Loucy (cell line): Measurements from ENCODE around the gene MAB21L3.

ENCODE experiments used
- H2AFZ ChIP-seq: fragments of 200-600 bp; sonication (generic); 2 replicates; pipeline ENCODE4 v1.6.0; 2016; ENCODE audit warnings: antibody characterized with exemption, mild to moderate bottlenecking, low read length, moderate library complexity
- H3F3A ChIP-seq: fragments of 200-600 bp; 2 replicates; pipeline ENCODE4 v1.6.0; 2016; ENCODE audit warnings: antibody characterized with exemption, low read depth, mild to moderate bottlenecking
- H3K27me3 ChIP-seq: fragments of 200-600 bp; sonication (generic); 2 replicates; pipeline ENCODE4 v1.6.1; 2014; ENCODE audit warnings: low read length, mild to moderate bottlenecking; ENCODE audit not compliant: insufficient read depth, poor library complexity, severe bottlenecking
- H3K36me3 ChIP-seq: fragments of 200-600 bp; sonication (generic); 2 replicates; pipeline ENCODE4 v1.6.1; 2016; ENCODE audit warnings: low read length; ENCODE audit not compliant: insufficient read depth
- H3K4me1 ChIP-seq: fragments of 200-600 bp; sonication (generic); 2 replicates; pipeline ENCODE4 v1.5.1; 2014; ENCODE audit warnings: low read length, mild to moderate bottlenecking; ENCODE audit not compliant: insufficient read depth, poor library complexity, severe bottlenecking
- H3K4me2 ChIP-seq: fragments of 200-600 bp; sonication (generic); 2 replicates; pipeline ENCODE4 v1.6.0; 2014; ENCODE audit warnings: antibody characterized with exemption, low read length, low read depth, mild to moderate bottlenecking; ENCODE audit not compliant: poor library complexity, severe bottlenecking
- H3K4me3 ChIP-seq: fragments of 200-600 bp; sonication (generic); 2 replicates; pipeline ENCODE4 v1.5.1; 2014; ENCODE audit warnings: low read length, mild to moderate bottlenecking, mixed read lengths; ENCODE audit not compliant: poor library complexity, severe bottlenecking
- H3K79me2 ChIP-seq: fragments of 200-600 bp; sonication (generic); 2 replicates; pipeline ENCODE4 v1.6.1; 2014; ENCODE audit warnings: low read length; ENCODE audit not compliant: insufficient read depth
- H3K9ac ChIP-seq: fragments of 200-600 bp; sonication (generic); 2 replicates; pipeline ENCODE4 v1.6.0; 2014; ENCODE audit warnings: mild to moderate bottlenecking, low read depth, low read length, moderate library complexity; ENCODE audit not compliant: poor library complexity, severe bottlenecking
- H3K9me2 ChIP-seq: fragments of 200-600 bp; sonication (generic); replicated peaks from 2 replicates; pipeline ENCODE4 v1.6.1; 2016; ENCODE audit warnings: low read depth, low read length, mixed read lengths
- H3K9me3 ChIP-seq: fragments of 200-600 bp; sonication (generic); 2 replicates; pipeline ENCODE4 v1.6.1; 2014; ENCODE audit warnings: mild to moderate bottlenecking, antibody characterized with exemption, low read length, low read depth; ENCODE audit not compliant: insufficient read depth
- H4K20me1 ChIP-seq: fragments of 200-600 bp; sonication (generic); 2 replicates; pipeline ENCODE4 v1.6.0; 2014; ENCODE audit warnings: antibody characterized with exemption, low read length, mild to moderate bottlenecking; ENCODE audit not compliant: insufficient read depth, poor library complexity, severe bottlenecking
- EZH2phosphoT487 ChIP-seq: fragments of 200-600 bp; IDR thresholded peaks from 2 replicates; pipeline ENCODE4 v1.6.1; 2018; ENCODE audit warnings: antibody characterized with exemption, mild to moderate bottlenecking, moderate library complexity, borderline replicate concordance
- TF ChIP-seq, protein P1 (sequence below): fragments of 200-600 bp; sonication (generic); conservative IDR thresholded peaks from 2 replicates; pipeline ENCODE4 v1.5.1; 2014; ENCODE audit warnings: mild to moderate bottlenecking, antibody characterized with exemption, low read length

MAB21L3 gene

DNA sequence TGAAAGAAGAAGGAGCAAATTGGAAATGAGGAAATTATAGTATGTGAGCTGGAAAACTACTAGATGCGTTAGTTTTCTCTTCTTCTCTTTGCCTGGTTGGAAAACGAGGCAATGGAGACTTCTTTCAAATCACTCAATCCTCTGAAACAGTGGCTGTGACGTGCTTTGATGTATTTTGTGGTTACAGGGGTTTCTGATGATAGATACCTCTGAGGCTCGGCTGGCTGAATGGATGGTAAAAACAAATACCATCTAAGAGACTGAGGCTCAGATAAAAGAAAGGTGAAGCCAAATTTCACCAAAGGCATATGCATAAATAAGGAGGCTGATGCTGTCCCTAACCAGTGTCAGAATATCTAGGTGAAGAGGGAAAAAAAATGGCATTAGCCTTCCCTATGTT, 15.1 kb downstream of the MAB21L3 start:
- no peak overlapping the region for H3K4me2 ChIP-seq
- no peak overlapping the region for H3K4me3 ChIP-seq
- TF ChIP-seq, protein P1, sequence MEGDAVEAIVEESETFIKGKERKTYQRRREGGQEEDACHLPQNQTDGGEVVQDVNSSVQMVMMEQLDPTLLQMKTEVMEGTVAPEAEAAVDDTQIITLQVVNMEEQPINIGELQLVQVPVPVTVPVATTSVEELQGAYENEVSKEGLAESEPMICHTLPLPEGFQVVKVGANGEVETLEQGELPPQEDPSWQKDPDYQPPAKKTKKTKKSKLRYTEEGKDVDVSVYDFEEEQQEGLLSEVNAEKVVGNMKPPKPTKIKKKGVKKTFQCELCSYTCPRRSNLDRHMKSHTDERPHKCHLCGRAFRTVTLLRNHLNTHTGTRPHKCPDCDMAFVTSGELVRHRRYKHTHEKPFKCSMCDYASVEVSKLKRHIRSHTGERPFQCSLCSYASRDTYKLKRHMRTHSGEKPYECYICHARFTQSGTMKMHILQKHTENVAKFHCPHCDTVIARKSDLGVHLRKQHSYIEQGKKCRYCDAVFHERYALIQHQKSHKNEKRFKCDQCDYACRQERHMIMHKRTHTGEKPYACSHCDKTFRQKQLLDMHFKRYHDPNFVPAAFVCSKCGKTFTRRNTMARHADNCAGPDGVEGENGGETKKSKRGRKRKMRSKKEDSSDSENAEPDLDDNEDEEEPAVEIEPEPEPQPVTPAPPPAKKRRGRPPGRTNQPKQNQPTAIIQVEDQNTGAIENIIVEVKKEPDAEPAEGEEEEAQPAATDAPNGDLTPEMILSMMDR = no peak
- TF ChIP-seq EZH2phosphoT487 = no peak
- H3K4me1 ChIP-seq = no peaks in the 10 kb centered on the region
- no peaks in the 10 kb centered on the region for H3K27me3 ChIP-seq
- no peaks in the 10 kb centered on the region for H3K36me3 ChIP-seq
- H2AFZ ChIP-seq = no peak overlapping the region
- H4K20me1 ChIP-seq = no peaks in the 10 kb centered on the region
- H3K9me3 ChIP-seq = no peaks in the 10 kb centered on the region
- no peaks in the 10 kb centered on the region for H3F3A ChIP-seq
- H3K79me2 ChIP-seq = no peaks in the 10 kb centered on the region
- no peak overlapping the region for H3K9ac ChIP-seq
- H3K9me2 ChIP-seq = no peaks in the 10 kb centered on the region

DNA sequence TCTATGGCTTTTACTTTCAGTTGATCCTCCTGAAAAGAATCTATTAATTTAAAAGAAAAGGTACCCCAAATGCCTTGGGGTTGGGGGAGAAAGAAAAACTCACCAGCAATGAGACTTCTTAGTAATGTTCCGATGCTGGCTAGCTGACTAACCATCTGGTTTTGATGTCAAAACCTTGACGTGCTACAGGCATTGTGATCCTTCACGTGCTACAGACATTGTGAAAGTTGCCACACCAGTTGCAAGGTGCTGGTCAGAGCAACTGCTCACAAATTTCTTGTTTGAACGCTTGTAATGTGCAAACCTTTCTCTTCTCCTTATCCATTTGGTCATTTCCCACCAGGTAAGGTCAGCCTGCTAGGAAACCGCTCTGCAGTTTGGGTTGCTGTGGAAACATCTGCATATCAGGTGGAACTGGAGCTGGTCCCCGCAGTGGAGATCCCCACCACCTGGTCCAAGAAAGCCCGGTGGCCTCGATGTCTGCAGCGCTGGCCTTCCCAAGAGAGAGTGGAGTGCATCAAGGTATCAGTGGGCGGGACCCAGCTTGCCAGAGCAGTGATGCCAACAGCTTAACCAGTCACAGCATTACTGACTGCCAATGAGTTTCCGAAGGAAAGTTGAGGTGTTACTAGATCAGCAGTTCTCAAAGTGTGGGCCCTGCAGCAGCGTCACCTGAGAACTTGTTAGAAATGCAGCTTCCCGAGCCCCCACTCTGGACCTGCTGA, 16.1 kb downstream of the MAB21L3 start:
- H3K4me1 ChIP-seq = no peaks in the 10 kb centered on the region
- no peaks in the 10 kb centered on the region for H3K9me2 ChIP-seq
- H3K4me3 ChIP-seq = no peak overlapping the region
- H3F3A ChIP-seq = no peaks in the 10 kb centered on the region
- TF ChIP-seq EZH2phosphoT487 = no peak
- TF ChIP-seq, protein P1 = no peak
- no peaks in the 10 kb centered on the region for H3K79me2 ChIP-seq
- H4K20me1 ChIP-seq = no peaks in the 10 kb centered on the region
- H3K9me3 ChIP-seq = no peaks in the 10 kb centered on the region
- H3K4me2 ChIP-seq = no peak overlapping the region
- H2AFZ ChIP-seq = no peak overlapping the region
- no peaks in the 10 kb centered on the region for H3K36me3 ChIP-seq
- H3K27me3 ChIP-seq = no peaks in the 10 kb centered on the region
- H3K9ac ChIP-seq = no peak overlapping the region

DNA sequence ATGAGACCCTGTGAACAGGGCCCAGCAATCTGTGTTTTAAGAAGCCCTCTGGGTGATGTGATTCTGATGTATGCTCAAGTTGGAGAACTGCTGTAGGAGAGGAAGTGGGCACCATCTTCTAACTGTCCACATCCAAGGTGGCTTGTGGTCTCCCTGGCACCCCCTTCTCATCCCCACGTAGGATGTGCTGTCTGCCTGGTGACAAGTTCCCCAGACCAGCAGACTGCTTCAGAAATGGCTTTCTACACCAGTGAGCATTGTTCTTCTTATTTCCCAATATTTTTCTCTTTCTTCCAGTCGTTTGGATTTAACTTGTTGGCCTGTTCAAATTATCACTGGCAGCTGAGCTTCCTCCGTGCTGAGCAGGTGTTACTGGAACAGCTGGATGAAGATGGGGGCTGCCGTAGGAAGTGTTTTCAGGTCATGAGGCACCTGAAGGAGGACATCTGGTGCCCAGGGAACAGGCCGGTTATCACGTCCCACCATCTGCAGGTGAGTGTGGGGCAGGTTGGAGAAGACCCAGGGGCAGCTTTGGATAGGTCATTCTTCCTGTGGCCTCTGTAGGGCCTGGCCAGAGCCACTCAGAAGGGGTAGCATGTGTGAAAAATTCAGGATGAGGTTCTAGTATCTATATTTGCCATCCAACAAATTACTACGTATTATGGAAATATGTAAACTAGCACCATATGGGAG, 16.8 kb downstream of the MAB21L3 start:
- H4K20me1 ChIP-seq = no peaks in the 10 kb centered on the region
- no peaks in the 10 kb centered on the region for H3K4me1 ChIP-seq

More for the DNA sequence above, 16.8 kb downstream of the MAB21L3 start:
- H3K4me2 ChIP-seq = no peak overlapping the region
- no peaks in the 10 kb centered on the region for H3K9me2 ChIP-seq
- TF ChIP-seq, protein P1 = no peak
- TF ChIP-seq EZH2phosphoT487 = no peak
- no peak overlapping the region for H2AFZ ChIP-seq
- no peaks in the 10 kb centered on the region for H3K36me3 ChIP-seq
- H3K4me3 ChIP-seq = no peak overlapping the region
- no peaks in the 10 kb centered on the region for H3K27me3 ChIP-seq
- H3K9ac ChIP-seq = no peak overlapping the region
- H3F3A ChIP-seq = no peaks in the 10 kb centered on the region
- no peaks in the 10 kb centered on the region for H3K9me3 ChIP-seq
- H3K79me2 ChIP-seq = no peaks in the 10 kb centered on the region
